Hepatic stellate cell (primary cell): ENCODE results near the gene TPCN2.

Experiments
- DNase-seq: peaks from one replicate; pipeline ENCODE4 v3.0.0; 2011; ENCODE audit warnings: low spot score

Gene TPCN2

DNA sequence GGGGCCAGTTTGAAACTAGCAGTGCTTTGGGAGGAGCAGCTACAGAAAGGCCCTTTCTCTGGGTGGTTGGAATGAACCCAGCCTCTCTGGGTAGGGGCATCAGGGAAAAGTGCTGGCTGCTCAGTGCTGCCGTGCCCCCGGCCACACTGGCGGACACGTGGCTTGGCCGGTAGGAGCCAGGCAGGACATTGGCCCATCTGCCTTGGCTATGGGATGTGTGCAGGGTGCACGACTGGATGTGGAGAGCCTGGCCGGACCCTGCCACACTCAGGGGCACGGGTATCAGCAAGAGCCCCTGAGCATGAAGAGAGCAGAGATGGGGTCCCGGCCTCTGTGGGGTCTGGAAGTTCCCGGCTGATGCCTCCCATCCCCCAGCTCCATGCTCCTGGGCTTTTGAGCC lies 46.6 kb downstream of the TPCN2 start:
- DNase-seq, result no peak

DNA sequence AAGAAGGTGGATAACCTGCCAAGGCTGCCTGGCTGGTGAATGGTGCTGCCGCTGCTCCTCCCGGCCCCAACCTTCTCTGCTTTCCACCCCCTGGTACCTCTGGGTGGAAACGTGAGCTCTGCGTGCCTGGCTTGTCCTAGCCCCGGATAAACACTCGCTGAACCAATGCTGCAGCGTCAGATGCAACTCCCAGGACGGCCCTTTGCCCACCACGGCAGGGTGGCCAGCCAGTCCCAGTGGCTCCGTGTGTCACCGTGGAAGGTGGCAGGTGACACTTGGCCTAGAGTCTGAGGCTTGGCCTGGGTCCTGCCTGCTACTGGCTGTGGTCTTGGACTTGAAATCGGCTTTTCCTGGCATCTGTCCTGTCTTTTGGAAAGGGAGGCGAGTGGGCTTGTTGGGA lies 47.7 kb downstream of the TPCN2 start:
- no peak for DNase-seq

GRCh38 chr11:69097263-69097662 lies 48.5 kb downstream of the TPCN2 start:
- DNase-seq, result no peak

GRCh38 chr11:69099180-69099579 lies 50.4 kb downstream of the TPCN2 start:
- DNase-seq, result no peak

DNA sequence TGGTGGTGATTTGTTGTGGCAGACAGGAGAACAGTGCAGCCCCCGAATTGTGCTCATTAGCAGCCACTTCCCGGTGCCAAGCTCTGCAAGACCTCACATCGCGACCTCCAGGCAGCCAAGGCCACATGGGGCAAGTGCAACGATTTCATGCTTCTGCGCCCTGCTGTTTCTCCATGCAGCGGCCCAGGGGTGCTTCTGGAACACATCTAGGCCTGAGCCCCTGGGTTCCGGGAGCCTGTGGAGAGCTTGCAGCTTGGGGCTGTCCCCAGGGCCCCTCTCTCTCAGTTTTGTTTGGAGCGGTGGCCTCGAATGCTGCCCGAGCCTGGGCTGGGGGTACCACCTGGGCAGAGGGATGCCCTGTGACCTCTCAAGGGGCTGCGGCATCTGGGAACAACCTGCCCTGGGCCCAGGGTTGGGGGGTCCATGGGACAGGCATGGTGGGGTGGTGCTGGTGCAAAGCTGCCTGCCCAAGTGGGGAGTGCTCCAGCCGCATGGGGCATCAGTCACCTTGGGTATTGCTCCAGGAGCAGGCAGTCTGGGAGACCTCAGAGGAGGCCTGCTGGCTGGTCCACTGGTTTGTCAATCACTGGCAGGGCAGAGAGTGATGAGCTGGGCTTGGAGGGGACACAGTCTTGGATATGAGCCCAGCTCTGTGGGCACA lies 51.9 kb downstream of the TPCN2 start:
- no peak for DNase-seq

- DNase-seq, result peak; percentile 91
These were observed 52.5 kb downstream of the TPCN2 start for GRCh38 chr11:69101115-69101791.

- no peak for DNase-seq
These were observed 53.3 kb downstream of the TPCN2 start for GRCh38 chr11:69101792-69102695.

GRCh38 chr11:69102732-69103615 lies 54.2 kb downstream of the TPCN2 start:
- DNase-seq, result no peak

DNA sequence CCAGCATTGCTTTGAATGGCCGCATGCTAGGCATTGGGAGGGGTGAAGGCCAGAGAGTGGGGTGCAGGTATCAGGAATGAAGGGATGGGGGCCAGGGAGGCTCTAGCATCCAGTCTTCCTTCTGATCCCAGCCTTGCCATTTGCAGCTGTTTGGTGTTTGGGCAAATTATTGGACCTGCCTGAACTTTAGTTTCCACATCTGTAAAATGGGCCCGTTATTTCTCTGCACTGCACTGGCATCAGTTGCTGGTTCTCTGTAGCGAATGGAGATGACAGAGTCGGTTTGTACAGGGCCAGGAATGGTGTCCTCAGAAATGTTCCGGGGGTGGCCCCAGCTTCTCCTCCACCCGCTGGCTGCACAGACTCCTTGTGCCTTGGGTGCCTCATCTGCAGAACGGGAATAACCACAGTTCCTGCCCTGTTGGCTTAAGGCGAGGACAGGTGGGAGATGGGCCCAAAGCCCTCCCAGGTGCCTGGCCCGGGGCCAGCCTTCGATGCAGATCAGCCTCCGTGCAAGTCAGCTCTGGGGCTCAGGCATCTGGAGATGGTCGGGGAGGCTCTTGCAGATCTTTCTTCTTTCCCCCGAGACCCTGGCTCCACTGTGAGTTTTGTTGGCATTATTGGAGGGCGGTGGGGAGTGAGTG lies 55.6 kb downstream of the TPCN2 start:
- DNase-seq, result no peak

DNA sequence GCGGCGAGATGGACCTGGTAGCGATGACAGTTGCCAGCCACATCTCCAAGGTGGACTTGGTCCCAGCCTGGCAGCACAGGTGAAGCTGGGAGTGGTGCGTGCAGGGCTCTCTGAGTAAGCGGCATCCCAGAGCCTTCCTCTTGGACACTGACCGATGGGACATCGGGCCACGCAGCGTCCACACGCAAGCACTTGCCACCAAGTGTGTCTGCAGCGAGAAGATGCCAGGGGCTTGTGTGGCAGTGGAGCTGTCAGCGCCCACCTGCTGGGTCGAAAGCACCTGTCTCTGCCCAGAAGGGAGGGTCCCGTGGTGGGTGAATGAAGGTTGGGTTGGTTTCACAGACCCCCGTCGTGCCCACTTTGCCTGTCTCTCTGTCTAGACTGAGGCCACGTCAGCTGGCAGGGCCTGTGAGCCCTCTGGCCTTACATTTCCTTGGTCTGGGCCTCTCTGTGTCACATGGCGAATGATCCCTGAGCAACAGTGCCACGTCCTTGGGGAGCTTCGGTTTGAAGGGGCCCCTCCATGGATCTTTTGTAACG lies 56.2 kb downstream of the TPCN2 start:
- DNase-seq, result no peak

- no peak for DNase-seq
These were observed 56.8 kb downstream of the TPCN2 start for GRCh38 chr11:69105461-69106030.

DNA sequence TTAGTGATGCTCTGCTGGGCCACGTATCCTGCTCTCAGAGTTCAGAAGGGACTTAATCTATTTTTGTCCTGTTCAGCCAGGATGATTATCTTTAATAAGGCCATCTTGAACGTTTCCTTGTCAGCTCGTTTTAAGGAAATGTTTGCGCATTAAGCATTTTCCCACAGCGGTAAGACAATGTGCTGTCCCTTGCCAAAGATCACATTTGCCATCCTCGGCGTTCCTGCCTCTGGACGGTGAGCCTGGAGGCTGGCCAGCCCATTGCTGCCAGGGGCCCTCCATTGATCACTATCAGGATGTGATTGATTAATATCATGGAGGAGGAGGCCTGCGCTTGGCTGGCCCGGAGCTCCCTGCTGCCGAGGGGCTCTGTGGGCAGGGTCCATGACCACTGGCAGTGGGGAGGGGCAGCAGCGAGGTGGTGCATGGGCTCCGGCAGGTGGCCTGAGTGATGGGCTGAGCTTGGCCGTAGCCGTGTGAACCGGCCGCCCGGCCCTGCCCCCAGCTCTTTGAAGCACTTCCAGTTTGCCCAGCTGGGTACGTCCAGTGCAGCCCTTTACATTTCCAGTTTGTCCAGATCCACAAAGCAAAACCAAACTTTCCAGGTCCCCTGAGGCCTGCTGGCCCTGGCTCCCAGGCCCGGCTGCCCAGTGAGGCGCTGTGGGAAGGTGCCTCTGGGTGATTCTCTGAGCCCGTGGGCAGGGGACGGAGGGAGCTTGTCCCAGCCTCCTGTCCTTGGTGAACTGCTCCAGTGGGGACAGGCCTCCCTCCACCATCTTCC lies 57.5 kb downstream of the TPCN2 start:
- DNase-seq, result no peak

DNA sequence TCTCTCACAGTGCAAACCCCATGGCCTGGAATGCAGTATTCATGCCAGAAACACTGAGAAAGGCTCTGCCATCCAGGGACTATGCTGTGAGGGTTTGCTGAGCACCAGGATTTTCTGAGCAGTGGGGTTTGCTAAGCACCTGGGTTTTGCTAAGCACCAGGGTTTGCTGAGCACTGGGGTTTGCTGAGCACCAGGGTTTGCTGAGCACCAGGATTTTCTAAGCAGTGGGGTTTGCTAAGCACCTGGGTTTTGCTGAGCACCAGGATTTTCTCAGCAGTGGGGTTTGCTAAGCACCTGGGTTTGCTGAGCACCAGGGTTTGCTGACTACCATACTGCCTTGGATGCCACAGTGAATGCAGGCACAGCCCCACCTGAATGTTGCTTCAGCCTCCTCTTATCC lies 58.7 kb downstream of the TPCN2 start:
- DNase-seq, result no peak

DNA sequence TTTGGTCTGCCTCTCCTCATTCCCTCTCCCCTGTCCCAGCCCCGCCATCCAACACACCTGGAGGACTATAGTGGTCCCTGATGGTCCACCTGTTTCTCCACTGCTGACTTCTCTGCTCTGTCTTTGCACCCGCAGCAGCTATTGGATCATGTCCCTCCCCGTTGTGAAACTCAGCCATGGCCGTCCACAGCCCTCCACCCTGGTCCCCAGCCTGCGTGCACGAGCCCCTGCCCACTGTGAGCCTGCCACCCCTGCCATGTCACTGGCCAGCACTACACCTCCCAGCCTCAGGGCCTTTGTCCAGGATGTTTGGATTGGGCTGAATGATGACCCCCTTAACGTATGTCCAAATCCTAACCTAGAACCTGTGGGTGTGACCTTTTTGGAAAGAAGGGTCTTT lies 59.3 kb downstream of the TPCN2 start:
- DNase-seq, result no peak

- no peak for DNase-seq
These were observed 59.8 kb downstream of the TPCN2 start for GRCh38 chr11:69108559-69108958.

DNA sequence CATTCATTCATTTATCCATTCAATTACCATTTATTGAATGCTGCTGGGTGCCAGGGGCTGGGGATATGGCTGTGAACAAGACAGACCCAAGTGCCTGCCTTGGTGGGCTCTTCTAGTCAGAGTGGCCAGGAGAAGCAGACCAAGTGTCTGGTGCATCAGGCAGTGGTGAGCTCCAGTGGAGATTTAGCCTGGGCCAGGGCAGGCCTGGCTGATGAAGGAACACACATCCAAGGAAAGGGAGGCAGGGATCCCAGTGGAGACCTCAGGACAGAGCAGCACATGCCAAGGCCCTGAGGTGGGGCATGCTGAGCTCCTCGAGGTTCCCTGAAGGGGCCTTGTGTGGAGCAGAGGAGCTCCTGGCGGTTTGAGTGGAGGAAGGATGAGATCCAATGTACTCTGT lies 60.4 kb downstream of the TPCN2 start:
- no peak for DNase-seq

DNA sequence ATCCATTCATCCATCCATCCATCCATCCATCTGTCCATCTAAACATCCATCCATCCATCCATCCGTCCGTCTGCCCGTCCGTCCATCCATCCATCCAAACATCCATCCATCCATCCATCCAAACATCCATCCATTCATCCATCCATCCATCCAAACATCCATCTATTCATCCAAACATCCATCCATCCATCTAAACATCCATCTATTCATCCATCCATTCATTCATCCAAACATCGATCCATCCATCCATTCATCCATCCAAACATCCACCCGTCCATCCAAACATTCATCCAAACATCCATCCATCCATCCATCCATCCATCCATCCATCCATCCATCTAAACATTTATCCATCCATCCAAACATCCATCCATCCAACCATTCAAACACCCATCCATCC lies 61.7 kb downstream of the TPCN2 start:
- DNase-seq, result no peak

- no peak for DNase-seq
These were observed 63.2 kb downstream of the TPCN2 start for GRCh38 chr11:69111624-69112542.

- DNase-seq, result no peak
These were observed 64.5 kb downstream of the TPCN2 start for GRCh38 chr11:69113226-69113625.
